Esophagus squamous epithelium (tissue), 5 donors: ENCODE data around the gene SRSF9. TPM values are rescaled to one million over a fixed set of nuclear protein-coding genes. Genes with fewer than 3 reads are reported as not detected.
A peak's percentile ranks its signal among the peaks of the same experiment; 100 is the strongest.

Experiments
- DNase-seq: peaks from one replicate; lab custom pipeline; 2025; lab: John Stamatoyannopoulos, UW
- H3K27ac ChIP-seq, 4 donors: fragments of 200-600 bp; sonication (generic); one replicate each; pipeline ENCODE4 v1.5.1; 2016 to 2019; ENCODE audit warnings: mild to moderate bottlenecking in 1 of 4
- H3K27me3 ChIP-seq, 4 donors: fragments of 200-600 bp; sonication (generic); 1 replicate in 3 of 4; 2 replicates in 1 of 4; pipeline versions ENCODE4 v1.5.1 to v1.6.0; 2017 to 2021; ENCODE audit warnings: antibody characterized with exemption in 1 of 4
- H3K36me3 ChIP-seq, 3 donors: fragments of 200-600 bp; sonication (generic); one replicate each; pipeline ENCODE4 v1.5.1; 2016 to 2019
- H3K4me1 ChIP-seq, 3 donors: fragments of 200-600 bp; sonication (generic); one replicate each; pipeline ENCODE4 v1.5.1; 2017 to 2019
- H3K4me3 ChIP-seq, 4 donors: fragments of 200-600 bp; sonication (generic); 1 replicate in 3 of 4; 2 replicates in 1 of 4; pipeline ENCODE4 v1.5.1; 2016 to 2019; ENCODE audit warnings: mild to moderate bottlenecking in 2 of 4, moderate library complexity in 1 of 4
- H3K9me3 ChIP-seq, 3 donors: fragments of 200-600 bp; sonication (generic); one replicate each; pipeline ENCODE4 v1.5.1; 2016 to 2019
- CTCF ChIP-seq, 6 experiments: fragments of 450-650 bp in 4 of 6; fragments of 200-600 bp in 2 of 6; sonication (generic) in 2 of 6; IDR thresholded peaks; one replicate each; pipeline ENCODE4 v1.5.1; 2016 to 2019; ENCODE audit warnings: antibody characterized with exemption in 6 of 6, mild to moderate bottlenecking in 4 of 6, moderate library complexity in 4 of 6
- POLR2A ChIP-seq, 4 donors: fragments of 450-650 bp; IDR thresholded peaks; one replicate each; pipeline ENCODE4 v1.6.1; 2017; ENCODE audit warnings: antibody characterized with exemption in 4 of 4, mild to moderate bottlenecking in 4 of 4, moderate library complexity in 3 of 4
- WGBS, 2 donors: methylation state at CpG; one replicate each; pipeline ENCODE4 v1.1.5; 2018; 5-methylcytosine and 5-hydroxymethylcytosine counted together
- intact Hi-C: fragments of 100-400 bp; cut with DNase I; formaldehyde crosslinking; loops from one replicate; pipeline ENCODE4 v1.15.0; 2022
- total RNA-seq, 4 donors: library from RNA; depleted of rRNA; stranded (reverse); fragments of >200 nt; gene quantifications; one replicate each; pipeline ENCODE4 v1.1.0, GENCODE V29; 2016
- donor health status: DM: yes; HTN: yes; CAD: no.

The SRSF9 gene
- total RNA-seq, 4 donors from 2014 or later: 85.6 to 128 (median 93.2) TPM

DNA sequence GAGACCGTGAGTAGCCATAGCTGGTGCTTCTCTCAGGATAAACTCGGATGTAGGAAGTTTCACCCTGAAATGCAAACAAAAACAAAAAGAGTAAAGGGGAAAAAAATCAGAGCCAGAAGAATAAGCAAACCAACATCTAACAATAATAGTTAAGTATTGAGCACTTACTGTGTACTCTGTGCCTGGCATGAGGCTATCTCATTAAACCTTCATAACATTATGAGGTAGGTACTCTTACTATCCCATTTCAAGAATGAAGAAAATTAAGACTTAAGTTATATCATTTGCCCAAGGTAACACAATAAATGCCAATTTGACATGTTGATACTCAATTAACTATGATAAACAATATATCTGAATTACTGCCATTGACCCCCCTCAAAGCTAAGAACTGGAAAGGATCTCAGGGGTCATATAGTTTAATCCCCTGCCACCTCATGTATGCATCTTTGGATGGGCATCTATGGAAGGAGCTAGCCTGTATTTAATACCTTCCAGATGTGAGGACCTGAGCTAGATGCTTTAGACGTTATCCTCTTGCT is 7.4 kb downstream of the SRSF9 start:
- Histone ChIP-seq H3K4me3 (no peak overlapping the region), H3K4me1 (peaks cover 0 to 17% (median 16%) of the 10 kb centered on the region in 3 donors), H3K27ac (no peak overlapping the region), H3K27me3 (no peaks in the 10 kb centered on the region), H3K9me3 (no peaks in the 10 kb centered on the region), H3K36me3 (peaks cover 18 to 100% (median 63%) of the 10 kb centered on the region in 3 donors)
- no peak for TF ChIP-seq CTCF (IDR thresholded peaks at IDR 0.05)
- TF ChIP-seq POLR2A (IDR thresholded peaks at IDR 0.05): no peak
- WGBS, 2 donors: 69 to 85% methylated on average over 3 of the region's 3 CpGs
- no peak for DNase-seq
- intact Hi-C loops: no loop called here

DNA sequence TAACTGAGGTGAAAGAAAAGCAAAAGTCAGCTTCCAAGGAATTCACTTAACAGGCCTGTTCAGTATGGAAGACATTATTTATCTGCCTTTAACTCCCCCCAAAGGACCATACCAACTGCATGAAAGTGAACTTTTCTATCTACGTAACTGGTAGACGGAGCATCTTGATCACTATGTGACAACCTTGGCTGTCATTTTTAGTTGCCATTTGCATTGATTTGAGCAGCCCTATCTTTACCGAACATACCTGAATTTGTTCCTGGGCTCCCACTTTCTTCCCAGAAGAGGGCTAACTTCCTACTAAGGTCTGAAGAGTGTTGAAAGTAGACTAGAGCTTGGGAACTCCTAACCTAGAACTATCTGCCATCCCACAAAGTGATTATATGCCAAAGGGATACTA is 9.4 kb downstream of the SRSF9 start:
- intact Hi-C loops: no loop called here
- DNase-seq: no peak
- no peak overlapping the region for H3K4me3 ChIP-seq
- no peaks in the 10 kb centered on the region for H3K27me3 ChIP-seq
- H3K36me3 ChIP-seq: peaks cover 19 to 100% (median 60%) of the 10 kb centered on the region in 3 donors
- 83 to 97% methylated on average over 3 of the region's 3 CpGs for WGBS, 2 donors
- TF ChIP-seq POLR2A (IDR thresholded peaks at IDR 0.05): no peak
- TF ChIP-seq CTCF (IDR thresholded peaks at IDR 0.05): no peak
- H3K27ac ChIP-seq: no peak overlapping the region
- H3K4me1 ChIP-seq: no peaks in the 10 kb centered on the region
- H3K9me3 ChIP-seq: no peaks in the 10 kb centered on the region

DNA sequence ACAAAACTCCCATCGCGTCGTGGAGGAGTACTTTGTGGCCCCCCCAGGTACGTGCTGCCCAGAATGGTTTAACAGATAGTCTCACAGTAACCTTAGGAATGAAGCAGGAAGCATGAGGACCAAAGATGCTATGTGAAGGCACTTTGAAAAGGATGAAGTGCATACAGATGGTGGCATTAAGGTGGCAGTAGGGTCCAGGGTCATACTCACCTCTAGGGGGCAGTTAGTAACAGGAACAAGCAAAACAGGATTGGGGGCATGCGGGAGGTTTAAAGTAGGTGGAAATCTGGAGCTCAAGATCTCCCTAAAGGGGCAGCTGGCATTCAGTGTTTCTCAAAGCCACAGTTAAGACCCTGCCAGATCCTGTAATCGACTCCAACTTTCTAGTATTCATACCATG is 12.4 kb downstream of the SRSF9 start:
- H3K9me3 ChIP-seq: no peaks in the 10 kb centered on the region
- no peak overlapping the region for H3K4me3 ChIP-seq
- H3K27ac ChIP-seq: no peak overlapping the region
- H3K36me3 ChIP-seq: peaks cover 6 to 98% (median 33%) of the 10 kb centered on the region in 3 donors
- intact Hi-C loops: no loop called here
- H3K27me3 ChIP-seq: no peaks in the 10 kb centered on the region
- DNase-seq: no peak
- TF ChIP-seq POLR2A (IDR thresholded peaks at IDR 0.05) (no peak), CTCF (IDR thresholded peaks at IDR 0.05) (peak in 1 of 6 experiments; percentile 11)
- 76 to 84% methylated on average over 6 of the region's 6 CpGs for WGBS, 2 donors
- no peaks in the 10 kb centered on the region for H3K4me1 ChIP-seq

- H3K36me3 ChIP-seq: peaks cover 6 to 96% (median 17%) of the 10 kb centered on the region in 3 donors
- 86 to 95% methylated on average over 4 to 6 of the region's 7 CpGs for WGBS, 2 donors
- intact Hi-C loops: no loop called here
These were observed 14.2 kb downstream of the SRSF9 start for GRCh38 chr12:120455302-120455701.

More at GRCh38 chr12:120455302-120455701, 14.2 kb downstream of the SRSF9 start:
- Histone ChIP-seq H3K4me1 (no peaks in the 10 kb centered on the region), H3K27ac (no peak overlapping the region), H3K4me3 (no peak overlapping the region), H3K9me3 (no peaks in the 10 kb centered on the region), H3K27me3 (no peaks in the 10 kb centered on the region)
- TF ChIP-seq CTCF (IDR thresholded peaks at IDR 0.05) (no peak), POLR2A (IDR thresholded peaks at IDR 0.05) (no peak)
- no peak for DNase-seq
